Loucy (cell line): ENCODE data around the gene ZBTB20.

ENCODE experiments used
- H2AFZ ChIP-seq: fragments of 200-600 bp; sonication (generic); 2 replicates; pipeline ENCODE4 v1.6.0; 2016; ENCODE audit warnings: antibody characterized with exemption, mild to moderate bottlenecking, low read length, moderate library complexity
- H3F3A ChIP-seq: fragments of 200-600 bp; 2 replicates; pipeline ENCODE4 v1.6.0; 2016; ENCODE audit warnings: antibody characterized with exemption, low read depth, mild to moderate bottlenecking
- H3K27me3 ChIP-seq: fragments of 200-600 bp; sonication (generic); 2 replicates; pipeline ENCODE4 v1.6.1; 2014; ENCODE audit warnings: low read length, mild to moderate bottlenecking; ENCODE audit not compliant: insufficient read depth, poor library complexity, severe bottlenecking
- H3K36me3 ChIP-seq: fragments of 200-600 bp; sonication (generic); 2 replicates; pipeline ENCODE4 v1.6.1; 2016; ENCODE audit warnings: low read length; ENCODE audit not compliant: insufficient read depth
- H3K4me1 ChIP-seq: fragments of 200-600 bp; sonication (generic); 2 replicates; pipeline ENCODE4 v1.5.1; 2014; ENCODE audit warnings: low read length, mild to moderate bottlenecking; ENCODE audit not compliant: insufficient read depth, poor library complexity, severe bottlenecking
- H3K4me2 ChIP-seq: fragments of 200-600 bp; sonication (generic); 2 replicates; pipeline ENCODE4 v1.6.0; 2014; ENCODE audit warnings: antibody characterized with exemption, low read length, low read depth, mild to moderate bottlenecking; ENCODE audit not compliant: poor library complexity, severe bottlenecking
- H3K4me3 ChIP-seq: fragments of 200-600 bp; sonication (generic); 2 replicates; pipeline ENCODE4 v1.5.1; 2014; ENCODE audit warnings: low read length, mild to moderate bottlenecking, mixed read lengths; ENCODE audit not compliant: poor library complexity, severe bottlenecking
- H3K79me2 ChIP-seq: fragments of 200-600 bp; sonication (generic); 2 replicates; pipeline ENCODE4 v1.6.1; 2014; ENCODE audit warnings: low read length; ENCODE audit not compliant: insufficient read depth
- H3K9ac ChIP-seq: fragments of 200-600 bp; sonication (generic); 2 replicates; pipeline ENCODE4 v1.6.0; 2014; ENCODE audit warnings: mild to moderate bottlenecking, low read depth, low read length, moderate library complexity; ENCODE audit not compliant: poor library complexity, severe bottlenecking
- H3K9me2 ChIP-seq: fragments of 200-600 bp; sonication (generic); replicated peaks from 2 replicates; pipeline ENCODE4 v1.6.1; 2016; ENCODE audit warnings: low read depth, low read length, mixed read lengths
- H3K9me3 ChIP-seq: fragments of 200-600 bp; sonication (generic); 2 replicates; pipeline ENCODE4 v1.6.1; 2014; ENCODE audit warnings: mild to moderate bottlenecking, antibody characterized with exemption, low read length, low read depth; ENCODE audit not compliant: insufficient read depth
- H4K20me1 ChIP-seq: fragments of 200-600 bp; sonication (generic); 2 replicates; pipeline ENCODE4 v1.6.0; 2014; ENCODE audit warnings: antibody characterized with exemption, low read length, mild to moderate bottlenecking; ENCODE audit not compliant: insufficient read depth, poor library complexity, severe bottlenecking
- CTCF ChIP-seq: fragments of 200-600 bp; sonication (generic); conservative IDR thresholded peaks from 2 replicates; pipeline ENCODE4 v1.5.1; 2014; ENCODE audit warnings: mild to moderate bottlenecking, antibody characterized with exemption, low read length
- EZH2phosphoT487 ChIP-seq: fragments of 200-600 bp; IDR thresholded peaks from 2 replicates; pipeline ENCODE4 v1.6.1; 2018; ENCODE audit warnings: antibody characterized with exemption, mild to moderate bottlenecking, moderate library complexity, borderline replicate concordance

The ZBTB20 gene

GRCh38 chr3:114484919-114485318 lies 662.2 kb downstream of the ZBTB20 start:
- peaks cover 22% of the 10 kb centered on the region for H3K4me1 ChIP-seq
- H4K20me1 ChIP-seq, result no peaks in the 10 kb centered on the region
- no peaks in the 10 kb centered on the region for H3K36me3 ChIP-seq
- no peaks in the 10 kb centered on the region for H3K9me3 ChIP-seq
- no peaks in the 10 kb centered on the region for H3K27me3 ChIP-seq
- no peak overlapping the region for H3K4me2 ChIP-seq
- no peaks in the 10 kb centered on the region for H3F3A ChIP-seq
- H3K4me3 ChIP-seq, result no peak overlapping the region
- H3K79me2 ChIP-seq, result no peaks in the 10 kb centered on the region
- H2AFZ ChIP-seq, result no peak overlapping the region
- H3K9me2 ChIP-seq, result no peaks in the 10 kb centered on the region
- H3K9ac ChIP-seq, result no peak overlapping the region
- no peak for TF ChIP-seq EZH2phosphoT487
- TF ChIP-seq CTCF, result no peak

DNA sequence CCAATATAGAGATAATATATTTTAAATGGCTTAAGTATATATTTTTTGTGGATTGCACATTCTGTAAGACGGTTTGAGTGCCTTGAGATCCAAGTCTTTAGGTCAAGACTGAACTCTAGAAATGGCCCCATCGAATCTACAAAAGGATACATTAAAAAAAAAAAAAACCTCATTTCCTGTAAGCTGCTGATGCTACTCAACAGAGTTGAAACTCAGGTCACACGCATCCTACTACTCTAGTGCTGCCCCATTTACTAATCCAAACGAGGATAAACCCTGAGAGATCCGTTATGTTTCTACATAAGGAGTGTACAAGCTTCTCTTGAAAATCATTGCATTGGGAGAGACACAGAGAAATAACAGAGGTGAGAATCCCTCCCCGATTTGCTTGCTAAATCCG lies 666.0 kb downstream of the ZBTB20 start:
- Histone ChIP-seq H3K9me2 (no peaks in the 10 kb centered on the region), H3K27me3 (no peaks in the 10 kb centered on the region), H3K79me2 (no peaks in the 10 kb centered on the region), H3K9me3 (no peaks in the 10 kb centered on the region), H2AFZ (no peak overlapping the region), H4K20me1 (no peaks in the 10 kb centered on the region), H3K9ac (no peak overlapping the region), H3K36me3 (no peaks in the 10 kb centered on the region), H3F3A (no peaks in the 10 kb centered on the region), H3K4me1 (peaks cover 22% of the 10 kb centered on the region), H3K4me3 (peak overlapping the region; percentile 41), H3K4me2 (peak overlapping the region; percentile 71)
- TF ChIP-seq CTCF, result no peak

DNA sequence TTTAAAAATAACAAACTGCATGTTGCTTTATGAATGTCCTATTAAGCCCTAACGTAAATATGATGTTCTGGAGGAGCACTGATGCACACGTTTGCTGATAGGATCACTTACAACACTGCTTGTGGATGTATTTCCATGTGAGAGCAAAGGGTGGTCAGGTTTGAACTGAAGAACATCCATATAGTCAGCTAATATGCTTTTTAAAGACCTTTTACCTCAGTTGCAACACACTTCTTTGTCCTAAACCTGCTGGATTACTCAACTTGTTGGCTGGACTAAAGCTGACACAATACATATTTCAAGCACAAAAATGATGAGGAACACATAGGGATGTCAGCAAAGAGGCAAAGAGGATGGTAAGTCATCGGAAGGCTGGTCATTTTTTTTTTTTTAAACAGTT lies 666.6 kb downstream of the ZBTB20 start:
- TF ChIP-seq CTCF (no peak), EZH2phosphoT487 (no peak)
- Histone ChIP-seq H3K27me3 (no peaks in the 10 kb centered on the region), H2AFZ (no peak overlapping the region), H3K9me3 (no peaks in the 10 kb centered on the region), H3K4me3 (no peak overlapping the region), H3K9me2 (no peaks in the 10 kb centered on the region), H4K20me1 (no peaks in the 10 kb centered on the region), H3K79me2 (no peaks in the 10 kb centered on the region), H3F3A (no peaks in the 10 kb centered on the region), H3K4me2 (peak overlapping the region; percentile 71), H3K9ac (no peak overlapping the region), H3K4me1 (peaks cover 22% of the 10 kb centered on the region), H3K36me3 (no peaks in the 10 kb centered on the region)
